ENCODE results near the gene TNFSF8. TPM values are rescaled to one million over a fixed set of nuclear protein-coding genes. Genes with fewer than 3 reads are reported as not detected.

The TNFSF8 gene
- total RNA-seq, 1 donor, result not detected

- no peaks in the 10 kb centered on the region for H3K79me2 ChIP-seq (ENCODE audit: insufficient read depth, low read length)
- peak; percentile 30 for DNase-seq (ENCODE audit: insufficient read length, low spot score, missing footprints)
- no peaks in the 10 kb centered on the region for H4K20me1 ChIP-seq (ENCODE audit: insufficient read depth, low read length)
- no peak overlapping the region for H3K4me2 ChIP-seq (ENCODE audit: insufficient read depth, low read length)
- no peak overlapping the region for H3K4me3 ChIP-seq (ENCODE audit: insufficient read depth, low read length)
- H3K36me3 ChIP-seq (ENCODE audit: insufficient read depth, low read length), result no peaks in the 10 kb centered on the region
- peak overlapping the region; percentile 30 for H2AFZ ChIP-seq (ENCODE audit: low read length)
- H3K9me3 ChIP-seq (ENCODE audit: low read depth, low read length), result no peaks in the 10 kb centered on the region
- H3K4me1 ChIP-seq (ENCODE audit: insufficient read depth, low read length), result peaks cover 8% of the 10 kb centered on the region
- TF ChIP-seq, protein P1, sequence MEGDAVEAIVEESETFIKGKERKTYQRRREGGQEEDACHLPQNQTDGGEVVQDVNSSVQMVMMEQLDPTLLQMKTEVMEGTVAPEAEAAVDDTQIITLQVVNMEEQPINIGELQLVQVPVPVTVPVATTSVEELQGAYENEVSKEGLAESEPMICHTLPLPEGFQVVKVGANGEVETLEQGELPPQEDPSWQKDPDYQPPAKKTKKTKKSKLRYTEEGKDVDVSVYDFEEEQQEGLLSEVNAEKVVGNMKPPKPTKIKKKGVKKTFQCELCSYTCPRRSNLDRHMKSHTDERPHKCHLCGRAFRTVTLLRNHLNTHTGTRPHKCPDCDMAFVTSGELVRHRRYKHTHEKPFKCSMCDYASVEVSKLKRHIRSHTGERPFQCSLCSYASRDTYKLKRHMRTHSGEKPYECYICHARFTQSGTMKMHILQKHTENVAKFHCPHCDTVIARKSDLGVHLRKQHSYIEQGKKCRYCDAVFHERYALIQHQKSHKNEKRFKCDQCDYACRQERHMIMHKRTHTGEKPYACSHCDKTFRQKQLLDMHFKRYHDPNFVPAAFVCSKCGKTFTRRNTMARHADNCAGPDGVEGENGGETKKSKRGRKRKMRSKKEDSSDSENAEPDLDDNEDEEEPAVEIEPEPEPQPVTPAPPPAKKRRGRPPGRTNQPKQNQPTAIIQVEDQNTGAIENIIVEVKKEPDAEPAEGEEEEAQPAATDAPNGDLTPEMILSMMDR (IDR thresholded peaks at IDR 0.05; ENCODE audit: extremely low read depth, low read depth, low read length), result no peak
- H3K27ac ChIP-seq (ENCODE audit: low read depth, low read length), result no peak overlapping the region
- H3K27me3 ChIP-seq (ENCODE audit: insufficient read depth, low read length), result no peaks in the 10 kb centered on the region
These were observed 68.3 kb downstream of the TNFSF8 start for GRCh38 chr9:114861922-114862605.

DNA sequence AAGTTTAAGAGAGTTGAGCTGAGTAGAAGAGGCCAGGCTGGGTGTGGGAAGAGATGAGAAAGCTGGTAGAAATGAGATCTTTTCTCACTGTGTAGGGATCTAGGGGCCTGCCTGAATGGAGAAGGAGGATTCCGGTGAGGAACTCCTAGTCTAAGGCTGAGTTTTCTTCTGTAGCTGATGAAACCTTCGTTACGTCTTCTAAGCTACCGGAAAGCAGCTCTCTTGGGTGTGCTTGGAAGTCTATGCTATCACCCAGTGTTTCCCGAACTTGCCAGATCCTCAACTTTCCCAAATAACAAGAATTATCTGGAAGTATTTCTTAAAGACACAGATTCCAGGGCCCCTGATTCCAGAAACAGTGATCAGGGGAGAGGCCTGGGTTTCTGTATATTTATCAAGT, 69.1 kb downstream of the TNFSF8 start:
- peaks cover 16% of the 10 kb centered on the region for H3K4me1 ChIP-seq (ENCODE audit: insufficient read depth, low read length)
- no peaks in the 10 kb centered on the region for H3K27me3 ChIP-seq (ENCODE audit: insufficient read depth, low read length)
- no peaks in the 10 kb centered on the region for H3K79me2 ChIP-seq (ENCODE audit: insufficient read depth, low read length)
- no peaks in the 10 kb centered on the region for H3K36me3 ChIP-seq (ENCODE audit: insufficient read depth, low read length)
- no peak overlapping the region for H3K27ac ChIP-seq (ENCODE audit: low read depth, low read length)
- TF ChIP-seq, protein P1 (IDR thresholded peaks at IDR 0.05; ENCODE audit: extremely low read depth, low read depth, low read length), result no peak
- DNase-seq (ENCODE audit: insufficient read length, low spot score, missing footprints), result no peak
- no peaks in the 10 kb centered on the region for H3K9me3 ChIP-seq (ENCODE audit: low read depth, low read length)
- no peaks in the 10 kb centered on the region for H4K20me1 ChIP-seq (ENCODE audit: insufficient read depth, low read length)
- H2AFZ ChIP-seq (ENCODE audit: low read length), result no peak overlapping the region
- H3K4me2 ChIP-seq (ENCODE audit: insufficient read depth, low read length), result no peak overlapping the region
- H3K4me3 ChIP-seq (ENCODE audit: insufficient read depth, low read length), result no peak overlapping the region

DNA sequence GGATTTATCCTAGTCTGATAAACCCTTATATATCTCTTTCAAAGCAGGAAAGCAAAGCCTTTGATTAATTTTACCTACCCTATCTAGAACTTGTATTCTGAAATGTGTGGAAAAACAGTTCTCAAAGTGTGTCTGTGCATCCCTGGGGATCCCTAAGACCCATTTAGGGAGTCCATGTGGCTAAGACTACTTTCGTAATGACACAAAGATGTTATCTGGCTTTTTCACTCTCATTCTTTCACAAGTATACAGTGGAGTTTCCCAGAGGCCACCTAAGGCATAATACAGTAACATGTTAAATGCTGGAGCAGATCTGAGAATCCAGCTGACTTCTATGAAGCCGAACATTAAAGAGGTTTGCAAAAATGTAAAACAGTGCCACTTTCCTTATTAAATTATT, 70.2 kb downstream of the TNFSF8 start:
- Histone ChIP-seq H3K27ac (ENCODE audit: low read depth, low read length) (no peak overlapping the region), H3K9me3 (ENCODE audit: low read depth, low read length) (no peaks in the 10 kb centered on the region), H3K4me1 (ENCODE audit: insufficient read depth, low read length) (peaks cover 25% of the 10 kb centered on the region), H4K20me1 (ENCODE audit: insufficient read depth, low read length) (no peaks in the 10 kb centered on the region), H3K36me3 (ENCODE audit: insufficient read depth, low read length) (no peaks in the 10 kb centered on the region), H3K4me2 (ENCODE audit: insufficient read depth, low read length) (no peak overlapping the region), H2AFZ (ENCODE audit: low read length) (no peak overlapping the region), H3K79me2 (ENCODE audit: insufficient read depth, low read length) (no peaks in the 10 kb centered on the region), H3K27me3 (ENCODE audit: insufficient read depth, low read length) (no peaks in the 10 kb centered on the region), H3K4me3 (ENCODE audit: insufficient read depth, low read length) (no peak overlapping the region)
- DNase-seq (ENCODE audit: insufficient read length, low spot score, missing footprints), result no peak
- TF ChIP-seq, protein P1 (IDR thresholded peaks at IDR 0.05; ENCODE audit: extremely low read depth, low read depth, low read length), result no peak

- no peak overlapping the region for H3K4me3 ChIP-seq (ENCODE audit: insufficient read depth, low read length)
- H3K4me1 ChIP-seq (ENCODE audit: insufficient read depth, low read length), result peaks cover 34% of the 10 kb centered on the region
- no peaks in the 10 kb centered on the region for H3K9me3 ChIP-seq (ENCODE audit: low read depth, low read length)
- TF ChIP-seq, protein P1 (IDR thresholded peaks at IDR 0.05; ENCODE audit: extremely low read depth, low read depth, low read length), result no peak
- H4K20me1 ChIP-seq (ENCODE audit: insufficient read depth, low read length), result no peaks in the 10 kb centered on the region
- no peak for DNase-seq (ENCODE audit: insufficient read length, low spot score, missing footprints)
- H3K27ac ChIP-seq (ENCODE audit: low read depth, low read length), result peak overlapping the region; percentile 94
- H3K79me2 ChIP-seq (ENCODE audit: insufficient read depth, low read length), result no peaks in the 10 kb centered on the region
- no peak overlapping the region for H2AFZ ChIP-seq (ENCODE audit: low read length)
- H3K4me2 ChIP-seq (ENCODE audit: insufficient read depth, low read length), result peak overlapping the region; percentile 53
- H3K27me3 ChIP-seq (ENCODE audit: insufficient read depth, low read length), result no peaks in the 10 kb centered on the region
- no peaks in the 10 kb centered on the region for H3K36me3 ChIP-seq (ENCODE audit: insufficient read depth, low read length)
These were observed 73.5 kb downstream of the TNFSF8 start for GRCh38 chr9:114856942-114857315.
